Breast epithelium (tissue), 4 donors: Measurements from ENCODE around the gene ASF1A. TPM values are rescaled to one million over a fixed set of nuclear protein-coding genes. Genes with fewer than 3 reads are reported as not detected.

Experiments
- DNase-seq, 2 donors: peaks; one replicate each; pipeline ENCODE4 v3.0.0-alpha.2; 2019; ENCODE audit warnings: low spot score in 2 of 2
- H3K27ac ChIP-seq, 2 donors: fragments of 200-600 bp; sonication (generic) in 1 of 2; one replicate each; pipeline ENCODE4 v1.5.1; 2016 to 2019; ENCODE audit warnings: mild to moderate bottlenecking in 1 of 2
- H3K27me3 ChIP-seq, 2 donors: fragments of 200-600 bp; sonication (generic) in 1 of 2; one replicate each; pipeline versions ENCODE4 v1.5.1 to v1.6.0; 2017 to 2019; ENCODE audit warnings: control low read depth in 1 of 2, mild to moderate bottlenecking in 1 of 2
- H3K36me3 ChIP-seq: fragments of 200-600 bp; one replicate; pipeline ENCODE4 v1.5.1; 2019
- H3K4me1 ChIP-seq, 2 donors: fragments of 200-600 bp; sonication (generic); one replicate each; pipeline ENCODE4 v1.5.1; 2016 to 2019; ENCODE audit warnings: control low read depth in 1 of 2
- H3K4me3 ChIP-seq, 3 donors: fragments of 200-600 bp; sonication (generic); 1 replicate in 2 of 3; 2 replicates in 1 of 3; pipeline ENCODE4 v1.5.1; 2016 to 2019; ENCODE audit warnings: mild to moderate bottlenecking in 3 of 3, moderate library complexity in 2 of 3
- H3K9me3 ChIP-seq, 2 donors: fragments of 200-600 bp; sonication (generic) in 1 of 2; one replicate each; pipeline ENCODE4 v1.5.1; 2016 to 2019; ENCODE audit warnings: control low read depth in 1 of 2
- POLR2A ChIP-seq: fragments of 450-650 bp; IDR thresholded peaks from one replicate; pipeline ENCODE4 v1.6.1; 2016; ENCODE audit warnings: antibody characterized with exemption, mild to moderate bottlenecking, moderate library complexity
- POLR2AphosphoS5 ChIP-seq, 3 donors: sonication (generic); formaldehyde crosslinking; IDR thresholded peaks; one replicate each; pipeline ENCODE4 v1.6.1; 2017; ENCODE audit warnings: antibody characterized with exemption in 3 of 3
- intact Hi-C: fragments of 100-400 bp; cut with DNase I; formaldehyde crosslinking; loops from one replicate; pipeline ENCODE4 v1.15.1; 2023; ENCODE audit warnings: low total_unique reads
- total RNA-seq, 3 donors: library from RNA; depleted of rRNA; stranded (reverse); fragments of >200 nt; gene quantifications; one replicate each; pipeline ENCODE4 v1.1.0, GENCODE V29; 2016
- TF ChIP-seq, protein P1 (sequence below), 3 donors: fragments of 450-650 bp; IDR thresholded peaks; one replicate each; pipeline ENCODE4 v1.5.1; 2016 to 2017; ENCODE audit warnings: antibody characterized with exemption in 3 of 3, mild to moderate bottlenecking in 3 of 3, moderate library complexity in 3 of 3

The ASF1A gene
- total RNA-seq, 3 donors from 2014 or later, result 8.6 to 13.2 (median 10.5) TPM

DNA sequence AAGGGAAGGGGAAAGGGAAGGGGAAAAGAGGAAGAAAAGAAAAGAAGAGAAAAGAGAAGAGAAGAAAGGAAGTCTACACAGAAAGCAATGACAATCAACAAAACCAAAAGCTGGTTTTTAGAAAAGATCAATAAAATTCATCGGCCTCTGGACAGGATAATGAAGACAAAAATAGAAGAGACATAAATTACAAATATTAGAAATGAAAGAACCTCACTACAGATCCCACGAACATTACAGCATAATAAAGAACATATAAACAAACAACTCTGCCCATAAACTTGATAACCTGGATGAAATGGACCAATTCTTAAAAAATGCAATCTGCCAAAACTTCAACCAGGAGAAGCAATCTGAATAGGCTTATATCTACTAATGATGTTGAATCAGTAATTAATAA lies 20.7 kb upstream of the ASF1A start:
- Histone ChIP-seq H3K36me3 (no peaks in the 10 kb centered on the region), H3K9me3 (no peaks in the 10 kb centered on the region), H3K4me1 (no peaks in the 10 kb centered on the region), H3K27me3 (no peaks in the 10 kb centered on the region), H3K27ac (no peak overlapping the region), H3K4me3 (no peak overlapping the region)
- no peak for DNase-seq
- intact Hi-C loops, result no loop called here
- no peak for TF ChIP-seq POLR2A
- TF ChIP-seq, protein P1, sequence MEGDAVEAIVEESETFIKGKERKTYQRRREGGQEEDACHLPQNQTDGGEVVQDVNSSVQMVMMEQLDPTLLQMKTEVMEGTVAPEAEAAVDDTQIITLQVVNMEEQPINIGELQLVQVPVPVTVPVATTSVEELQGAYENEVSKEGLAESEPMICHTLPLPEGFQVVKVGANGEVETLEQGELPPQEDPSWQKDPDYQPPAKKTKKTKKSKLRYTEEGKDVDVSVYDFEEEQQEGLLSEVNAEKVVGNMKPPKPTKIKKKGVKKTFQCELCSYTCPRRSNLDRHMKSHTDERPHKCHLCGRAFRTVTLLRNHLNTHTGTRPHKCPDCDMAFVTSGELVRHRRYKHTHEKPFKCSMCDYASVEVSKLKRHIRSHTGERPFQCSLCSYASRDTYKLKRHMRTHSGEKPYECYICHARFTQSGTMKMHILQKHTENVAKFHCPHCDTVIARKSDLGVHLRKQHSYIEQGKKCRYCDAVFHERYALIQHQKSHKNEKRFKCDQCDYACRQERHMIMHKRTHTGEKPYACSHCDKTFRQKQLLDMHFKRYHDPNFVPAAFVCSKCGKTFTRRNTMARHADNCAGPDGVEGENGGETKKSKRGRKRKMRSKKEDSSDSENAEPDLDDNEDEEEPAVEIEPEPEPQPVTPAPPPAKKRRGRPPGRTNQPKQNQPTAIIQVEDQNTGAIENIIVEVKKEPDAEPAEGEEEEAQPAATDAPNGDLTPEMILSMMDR (IDR thresholded peaks at IDR 0.05), result no peak
- no peak for TF ChIP-seq POLR2AphosphoS5 (IDR thresholded peaks at IDR 0.05)

DNA sequence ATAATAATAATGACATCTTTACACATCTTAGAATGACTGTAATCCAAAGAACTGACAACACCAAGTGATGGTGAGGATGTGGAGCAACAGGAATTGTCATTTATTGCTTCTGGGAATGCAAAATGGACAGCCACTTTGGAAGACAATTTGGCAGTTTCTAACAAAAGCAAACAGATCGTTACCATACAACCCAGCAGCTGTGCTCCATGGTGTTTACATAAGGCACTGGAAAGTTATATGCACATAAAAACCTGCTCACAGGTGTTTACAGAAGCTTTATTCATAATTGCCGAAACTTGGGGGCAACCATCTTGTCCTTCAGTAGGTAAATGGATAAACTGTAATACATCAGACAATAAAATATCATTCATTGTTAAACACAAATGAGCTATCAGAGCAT lies 18.3 kb upstream of the ASF1A start:
- H3K36me3 ChIP-seq, result no peaks in the 10 kb centered on the region

DNA sequence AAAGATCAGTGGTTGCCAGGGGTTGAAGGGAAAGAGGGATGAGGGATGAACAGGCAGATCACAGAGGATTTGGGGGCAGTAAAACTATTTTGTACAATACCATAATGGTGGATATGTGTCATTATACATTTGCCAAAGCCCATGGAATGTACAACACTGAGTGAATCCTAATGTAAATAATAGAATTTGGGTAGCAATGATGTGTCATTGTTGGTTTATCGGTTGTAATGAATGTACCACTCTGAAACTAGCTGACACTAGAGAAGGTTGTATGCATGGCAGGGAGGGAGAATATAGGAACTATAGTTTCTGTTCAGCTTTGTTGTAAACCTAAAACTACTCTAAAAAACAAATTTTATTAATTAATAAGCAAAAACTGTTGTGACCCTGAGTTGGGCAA lies 17.8 kb upstream of the ASF1A start:
- Histone ChIP-seq H3K36me3 (no peaks in the 10 kb centered on the region), H3K27ac (no peak overlapping the region), H3K4me1 (no peaks in the 10 kb centered on the region), H3K9me3 (no peaks in the 10 kb centered on the region), H3K27me3 (no peaks in the 10 kb centered on the region), H3K4me3 (no peak overlapping the region)
- TF ChIP-seq POLR2A (no peak), POLR2AphosphoS5 (IDR thresholded peaks at IDR 0.05) (no peak)
- TF ChIP-seq, protein P1 (IDR thresholded peaks at IDR 0.05), result no peak
- intact Hi-C loops, result no loop called here
- no peak for DNase-seq

More for the DNA sequence above, 18.3 kb upstream of the ASF1A start:
- TF ChIP-seq, protein P1 (IDR thresholded peaks at IDR 0.05), result no peak
- TF ChIP-seq POLR2AphosphoS5 (IDR thresholded peaks at IDR 0.05) (no peak), POLR2A (no peak)
- DNase-seq, result no peak
- no peaks in the 10 kb centered on the region for H3K4me1 ChIP-seq
- no peak overlapping the region for H3K4me3 ChIP-seq
- intact Hi-C loops, result no loop called here
- no peak overlapping the region for H3K27ac ChIP-seq
- H3K27me3 ChIP-seq, result no peaks in the 10 kb centered on the region
- H3K9me3 ChIP-seq, result no peaks in the 10 kb centered on the region

DNA sequence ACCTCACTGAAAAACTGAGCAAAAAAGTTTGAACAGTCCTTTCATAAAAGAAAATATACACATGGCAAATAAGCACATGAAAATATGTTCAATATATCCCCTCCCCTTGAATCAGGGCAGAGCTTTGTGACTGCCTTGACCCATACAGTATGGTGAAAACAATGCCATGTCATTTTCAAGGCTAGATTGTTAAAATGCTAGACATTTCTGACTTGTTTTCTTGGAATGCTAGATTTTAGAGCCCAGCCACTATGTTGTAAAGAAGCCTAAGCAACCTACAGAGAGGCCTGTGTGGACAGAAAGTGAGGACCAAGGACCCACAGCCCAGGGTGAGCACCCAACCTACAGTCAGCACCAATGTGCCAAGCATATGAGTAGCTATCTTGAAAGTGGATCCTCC lies 17.1 kb upstream of the ASF1A start:
- DNase-seq, result no peak
- Histone ChIP-seq H3K4me1 (no peaks in the 10 kb centered on the region), H3K27ac (no peak overlapping the region), H3K27me3 (no peaks in the 10 kb centered on the region), H3K36me3 (no peaks in the 10 kb centered on the region), H3K4me3 (no peak overlapping the region), H3K9me3 (no peaks in the 10 kb centered on the region)
- intact Hi-C loops, result no loop called here
- TF ChIP-seq, protein P1 (IDR thresholded peaks at IDR 0.05), result no peak
- no peak for TF ChIP-seq POLR2A
- no peak for TF ChIP-seq POLR2AphosphoS5 (IDR thresholded peaks at IDR 0.05)

DNA sequence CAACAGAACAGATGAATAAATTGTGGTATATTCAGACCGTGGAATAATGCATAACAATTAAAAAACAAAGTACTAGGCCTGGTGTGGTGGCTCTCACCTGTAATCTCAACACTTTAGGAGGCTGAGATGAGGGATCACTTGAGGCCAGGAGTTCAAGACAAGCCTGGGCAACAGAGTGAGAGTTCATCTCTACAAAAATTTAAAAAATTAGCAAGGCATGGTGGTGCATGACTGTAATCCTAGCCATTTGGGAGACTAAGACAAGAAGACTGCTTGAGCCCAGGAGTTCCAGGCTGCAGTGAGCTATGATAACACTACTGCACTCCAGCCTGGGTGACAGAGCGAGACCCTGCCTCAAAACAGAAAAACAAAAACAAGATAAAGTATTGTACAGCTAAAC lies 16.1 kb upstream of the ASF1A start:
- H3K27me3 ChIP-seq, result no peaks in the 10 kb centered on the region
- intact Hi-C loops, result no loop called here
- TF ChIP-seq, protein P1 (IDR thresholded peaks at IDR 0.05), result no peak
- TF ChIP-seq POLR2A (no peak), POLR2AphosphoS5 (IDR thresholded peaks at IDR 0.05) (no peak)
- DNase-seq, result no peak
- H3K9me3 ChIP-seq, result no peaks in the 10 kb centered on the region
- H3K4me3 ChIP-seq, result no peak overlapping the region
- no peaks in the 10 kb centered on the region for H3K4me1 ChIP-seq
- no peak overlapping the region for H3K27ac ChIP-seq
- no peaks in the 10 kb centered on the region for H3K36me3 ChIP-seq
